Body of pancreas (tissue), 4 donors: ENCODE measurements around the gene STX8.

Experiments
- CTCF ChIP-seq, 7 experiments: fragments of 450-650 bp in 4 of 7; fragments of 200-600 bp in 3 of 7; sonication (generic) in 3 of 7; IDR thresholded peaks; one replicate each; pipeline ENCODE4 v1.5.1; 2016 to 2019; ENCODE audit warnings: antibody characterized with exemption in 7 of 7
- POLR2A ChIP-seq, 3 donors: fragments of 450-650 bp; IDR thresholded peaks; one replicate each; pipeline ENCODE4 v1.6.1; 2016; ENCODE audit warnings: antibody characterized with exemption in 3 of 3, mild to moderate bottlenecking in 2 of 3

GRCh38 chr17:9309216-9309615, 266.4 kb downstream of the STX8 start:
- TF ChIP-seq CTCF (IDR thresholded peaks at IDR 0.05): no peak
- no peak for TF ChIP-seq POLR2A (IDR thresholded peaks at IDR 0.05)
